ENCODE data around the gene PROCA1. TPM values are rescaled to one million over a fixed set of nuclear protein-coding genes. Genes with fewer than 3 reads are reported as not detected.

PROCA1 gene
- total and polyA plus RNA-seq, 9 of the 15 experiments (the other 6 are each of a cell fraction or from before 2014, with no cell fraction given): 0.78 to 16.2 (median 5.6) TPM

DNA sequence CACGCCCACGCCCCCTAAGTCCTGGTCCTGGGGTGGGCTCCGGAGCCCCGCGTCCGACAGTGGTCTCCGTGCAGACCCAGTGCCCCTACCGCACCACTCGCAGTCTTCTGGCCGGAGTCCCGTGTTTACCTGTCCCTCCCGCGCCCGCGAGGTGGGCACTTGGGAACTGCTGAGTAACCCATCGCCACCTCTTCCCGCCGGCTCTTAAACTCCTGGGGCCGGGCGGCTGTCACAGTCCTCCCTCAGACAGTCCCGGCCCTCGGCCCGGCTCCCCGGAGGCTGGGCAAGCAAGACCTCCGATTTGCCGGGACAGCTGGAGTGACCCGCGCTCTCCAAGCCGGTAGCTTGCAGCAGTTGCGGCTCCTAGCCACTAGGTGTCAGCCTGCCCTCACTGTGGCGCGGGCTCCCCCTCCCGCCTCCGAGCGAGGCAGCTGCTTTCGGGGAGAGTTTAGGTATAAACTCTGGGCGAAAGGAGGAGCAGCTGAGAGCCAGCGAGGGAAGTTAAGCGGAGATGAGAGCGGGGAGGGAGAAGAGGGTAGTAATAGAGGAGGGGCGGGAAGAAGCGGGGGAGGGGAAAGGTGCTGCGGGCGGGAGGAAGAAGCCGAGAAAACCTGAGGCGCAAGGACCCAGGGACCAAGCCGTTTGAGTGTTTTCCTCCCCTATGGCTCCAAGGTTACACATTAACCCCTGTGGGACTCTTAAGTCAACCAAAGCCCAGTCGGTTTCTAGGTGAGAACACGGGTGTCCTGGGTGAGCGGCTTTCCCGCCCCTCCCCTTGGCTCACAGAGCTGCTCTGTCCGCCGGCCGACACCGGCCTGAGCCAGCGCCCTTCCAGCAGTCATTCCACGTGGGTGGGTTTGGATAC is 15.2 kb upstream of the PROCA1 start (continued):
- TF ChIP-seq KLF1 (tag; IDR thresholded peaks at IDR 0.05) (no peak), POLR2AphosphoS5 (IDR thresholded peaks at IDR 0.05; ENCODE audit: control insufficient read depth, insufficient read depth, low read depth, low read length) (peak; percentile 42), BRD4 (IDR thresholded peaks at IDR 0.05) (no peak), PML (IDR thresholded peaks at IDR 0.05; ENCODE audit: low read length) (0 out of 2 replicates have a peak, but pooled peaks have one; percentile 52), TCFL5 (CRISPR knock-in tag; conservative IDR thresholded peaks at IDR 0.05) (no peak), RBM25 (IDR thresholded peaks at IDR 0.05; ENCODE audit: low read depth, low read length, severe bottlenecking) (no peak), RUNX1 (IDR thresholded peaks at IDR 0.05; ENCODE audit: low read depth) (no peak), RBM14 (IDR thresholded peaks at IDR 0.05; ENCODE audit: borderline replicate concordance, insufficient read depth, low read depth, low read length) (no peak), PHF21A (IDR thresholded peaks at IDR 0.05; ENCODE audit: borderline replicate concordance, low read depth) (no peak), BCOR (IDR thresholded peaks at IDR 0.05) (peak; percentile 52), CCAR2 (IDR thresholded peaks at IDR 0.05; ENCODE audit: low read depth, low read length) (no peak), TRIM24 (IDR thresholded peaks at IDR 0.05) (peak in 1 of 2 experiments; percentile 57; a peak in 3 of 4 replicates), ADNP (tag; IDR thresholded peaks at IDR 0.05) (no peak), TCF7L2 (IDR thresholded peaks at IDR 0.05; ENCODE audit: low read depth, low read length) (no peak), GATA2 (CRISPR knock-in tag; IDR thresholded peaks at IDR 0.05) (no peak), XRCC5 (IDR thresholded peaks at IDR 0.05; ENCODE audit: low read depth, low read length) (peak; percentile 88)
- TF ChIP-seq, protein P1, sequence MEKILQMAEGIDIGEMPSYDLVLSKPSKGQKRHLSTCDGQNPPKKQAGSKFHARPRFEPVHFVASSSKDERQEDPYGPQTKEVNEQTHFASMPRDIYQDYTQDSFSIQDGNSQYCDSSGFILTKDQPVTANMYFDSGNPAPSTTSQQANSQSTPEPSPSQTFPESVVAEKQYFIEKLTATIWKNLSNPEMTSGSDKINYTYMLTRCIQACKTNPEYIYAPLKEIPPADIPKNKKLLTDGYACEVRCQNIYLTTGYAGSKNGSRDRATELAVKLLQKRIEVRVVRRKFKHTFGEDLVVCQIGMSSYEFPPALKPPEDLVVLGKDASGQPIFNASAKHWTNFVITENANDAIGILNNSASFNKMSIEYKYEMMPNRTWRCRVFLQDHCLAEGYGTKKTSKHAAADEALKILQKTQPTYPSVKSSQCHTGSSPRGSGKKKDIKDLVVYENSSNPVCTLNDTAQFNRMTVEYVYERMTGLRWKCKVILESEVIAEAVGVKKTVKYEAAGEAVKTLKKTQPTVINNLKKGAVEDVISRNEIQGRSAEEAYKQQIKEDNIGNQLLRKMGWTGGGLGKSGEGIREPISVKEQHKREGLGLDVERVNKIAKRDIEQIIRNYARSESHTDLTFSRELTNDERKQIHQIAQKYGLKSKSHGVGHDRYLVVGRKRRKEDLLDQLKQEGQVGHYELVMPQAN (IDR thresholded peaks at IDR 0.05; ENCODE audit: borderline replicate concordance): peak; percentile 89
